Stimulated activated naive B cell treated with anti-CD40 and anti-IgM and Interleukin-4, amounts not matched to agents 10 μg/mL and 1 μg/mL and 100 μg/mL, for 72 hours (primary cell): ENCODE data around the gene PSTPIP1.

Experiments
- ATAC-seq, 2 donors: fragments of 150-1000 bp; cut with Tn5 transposase; replicated peaks; 2 replicates each; pipeline ENCODE4 v1.10.0; 2021; ENCODE audit warnings: moderate library complexity in 1 of 2
- DNase-seq: peaks from one replicate; pipeline ENCODE4 v3.0.0; 2021
- H3K27ac Mint-ChIP-seq: one replicate; pipeline ENCODE4 v1.8.0; 2022; ENCODE audit warnings: mild to moderate bottlenecking, mixed read lengths
- H3K27me3 Mint-ChIP-seq, 2 donors: one replicate each; pipeline ENCODE4 v1.8.0; 2022; ENCODE audit warnings: mixed read lengths in 2 of 2
- H3K36me3 Mint-ChIP-seq, 2 donors: one replicate each; pipeline ENCODE4 v1.8.0; 2022; ENCODE audit warnings: mixed read lengths in 2 of 2, mild to moderate bottlenecking in 1 of 2
- H3K4me1 Mint-ChIP-seq, 2 donors: one replicate each; pipeline ENCODE4 v1.8.0; 2022; ENCODE audit warnings: mixed read lengths in 2 of 2, mild to moderate bottlenecking in 1 of 2
- H3K4me3 Mint-ChIP-seq, 2 donors: one replicate each; pipeline ENCODE4 v1.8.0; 2022; ENCODE audit warnings: mild to moderate bottlenecking in 2 of 2, mixed read lengths in 2 of 2, moderate library complexity in 1 of 2
- H3K9me3 Mint-ChIP-seq, 2 donors: one replicate each; pipeline ENCODE4 v1.8.0; 2022; ENCODE audit warnings: mixed read lengths in 2 of 2, mild to moderate bottlenecking in 1 of 2

The PSTPIP1 gene

GRCh38 chr15:76986743-76987142 is 8.2 kb upstream of the PSTPIP1 start:
- DNase-seq, result no peak
- Mint-ChIP-seq H3K4me1 (peaks cover 26 to 44% of the 10 kb centered on the region in 2 donors), H3K27me3 (peaks cover 0 to 10% of the 10 kb centered on the region in 2 donors), H3K9me3 (no peaks in the 10 kb centered on the region), H3K27ac (no peak overlapping the region), H3K4me3 (no peak overlapping the region), H3K36me3 (no peaks in the 10 kb centered on the region)
- ATAC-seq, result no peak

- Mint-ChIP-seq H3K4me3 (no peak overlapping the region), H3K27me3 (peaks cover 0 to 5% of the 10 kb centered on the region in 2 donors), H3K27ac (peak overlapping the region; percentile 37), H3K4me1 (peaks cover 31 to 49% of the 10 kb centered on the region in 2 donors), H3K36me3 (no peaks in the 10 kb centered on the region), H3K9me3 (no peaks in the 10 kb centered on the region)
- no peak for DNase-seq
- ATAC-seq, result no peak
Measured at GRCh38 chr15:76987276-76987675, 7.7 kb upstream of the PSTPIP1 start.

GRCh38 chr15:76987896-76988860 is 6.7 kb upstream of the PSTPIP1 start:
- H3K9me3 Mint-ChIP-seq, result no peaks in the 10 kb centered on the region
- H3K27ac Mint-ChIP-seq, result peak overlapping the region; percentile 98
- peak overlapping the region; percentile 80 for H3K4me3 Mint-ChIP-seq
- H3K4me1 Mint-ChIP-seq, result peaks cover 36 to 55% of the 10 kb centered on the region in 2 donors
- H3K27me3 Mint-ChIP-seq, result no peaks in the 10 kb centered on the region
- DNase-seq (peak; percentile 85), ATAC-seq (peak; percentile 91 to 92)
- H3K36me3 Mint-ChIP-seq, result no peaks in the 10 kb centered on the region

GRCh38 chr15:76988867-76989780 is 5.8 kb upstream of the PSTPIP1 start:
- DNase-seq (no peak), ATAC-seq (peak in 1 of 2 donors; percentile 1)
- Mint-ChIP-seq H3K4me1 (peaks cover 43 to 57% of the 10 kb centered on the region in 2 donors), H3K27me3 (no peaks in the 10 kb centered on the region), H3K27ac (peak overlapping the region; percentile 98), H3K4me3 (peak overlapping the region; percentile 80), H3K36me3 (no peaks in the 10 kb centered on the region), H3K9me3 (no peaks in the 10 kb centered on the region)

- Mint-ChIP-seq H3K9me3 (no peaks in the 10 kb centered on the region), H3K27me3 (no peaks in the 10 kb centered on the region), H3K36me3 (no peaks in the 10 kb centered on the region), H3K27ac (no peak overlapping the region), H3K4me3 (no peak overlapping the region), H3K4me1 (peaks cover 59 to 76% of the 10 kb centered on the region in 2 donors)
- DNase-seq, result no peak
- no peak for ATAC-seq
Measured at GRCh38 chr15:76991048-76991447, 3.9 kb upstream of the PSTPIP1 start.

- H3K4me1 Mint-ChIP-seq, result peaks cover 62 to 86% of the 10 kb centered on the region in 2 donors
- H3K27me3 Mint-ChIP-seq, result no peaks in the 10 kb centered on the region
- DNase-seq (no peak), ATAC-seq (no peak)
- no peak overlapping the region for H3K27ac Mint-ChIP-seq
- H3K4me3 Mint-ChIP-seq, result no peak overlapping the region
- H3K36me3 Mint-ChIP-seq, result no peaks in the 10 kb centered on the region
- H3K9me3 Mint-ChIP-seq, result no peaks in the 10 kb centered on the region
Measured at GRCh38 chr15:76991741-76992645, 2.9 kb upstream of the PSTPIP1 start.

GRCh38 chr15:76993114-76993725 is 1.7 kb upstream of the PSTPIP1 start:
- Mint-ChIP-seq H3K36me3 (no peaks in the 10 kb centered on the region), H3K27ac (peak overlapping the region; percentile 4), H3K9me3 (no peaks in the 10 kb centered on the region), H3K4me1 (peaks cover 69 to 90% of the 10 kb centered on the region in 2 donors), H3K4me3 (no peak overlapping the region), H3K27me3 (no peaks in the 10 kb centered on the region)
- DNase-seq (no peak), ATAC-seq (no peak)

GRCh38 chr15:76994001-76994400 is 925 bp upstream of the PSTPIP1 start:
- H3K27ac Mint-ChIP-seq, result peak overlapping the region; percentile 4
- no peak for DNase-seq
- H3K27me3 Mint-ChIP-seq, result no peaks in the 10 kb centered on the region
- H3K4me1 Mint-ChIP-seq, result peaks cover 67 to 87% of the 10 kb centered on the region in 2 donors
- no peaks in the 10 kb centered on the region for H3K9me3 Mint-ChIP-seq
- no peak overlapping the region for H3K4me3 Mint-ChIP-seq
- H3K36me3 Mint-ChIP-seq, result peaks cover 0 to 4% of the 10 kb centered on the region in 2 donors
- ATAC-seq, result peak in 1 of 2 donors; percentile 4

GRCh38 chr15:76994496-76994895 is 430 bp upstream of the PSTPIP1 start:
- ATAC-seq (peak in 1 of 2 donors; percentile 3), DNase-seq (no peak)
- H3K27ac Mint-ChIP-seq, result peak overlapping the region; percentile 97
- peaks cover 63 to 82% of the 10 kb centered on the region in 2 donors for H3K4me1 Mint-ChIP-seq
- H3K36me3 Mint-ChIP-seq, result peaks cover 0 to 4% of the 10 kb centered on the region in 2 donors
- H3K4me3 Mint-ChIP-seq, result peak overlapping the region; percentile 94 to 96
- H3K9me3 Mint-ChIP-seq, result no peaks in the 10 kb centered on the region
- H3K27me3 Mint-ChIP-seq, result no peaks in the 10 kb centered on the region

- Mint-ChIP-seq H3K36me3 (peaks cover 2 to 7% of the 10 kb centered on the region in 2 donors), H3K9me3 (no peaks in the 10 kb centered on the region), H3K27me3 (no peaks in the 10 kb centered on the region), H3K4me1 (peaks cover 57 to 81% of the 10 kb centered on the region in 2 donors), H3K27ac (peak overlapping the region; percentile 20), H3K4me3 (peak overlapping the region; percentile 94 to 96)
- ATAC-seq (no peak), DNase-seq (no peak)
Measured at GRCh38 chr15:76996076-76996525, 1.2 kb downstream of the PSTPIP1 start.

- Mint-ChIP-seq H3K27ac (peak overlapping the region; percentile 56), H3K27me3 (no peaks in the 10 kb centered on the region), H3K4me3 (peak overlapping the region; percentile 94 to 96), H3K36me3 (peaks cover 6 to 12% of the 10 kb centered on the region in 2 donors), H3K4me1 (peaks cover 64 to 87% of the 10 kb centered on the region in 2 donors), H3K9me3 (no peaks in the 10 kb centered on the region)
- DNase-seq (no peak), ATAC-seq (no peak)
Measured at GRCh38 chr15:76996526-76997401, 1.8 kb downstream of the PSTPIP1 start.

- Mint-ChIP-seq H3K27me3 (no peaks in the 10 kb centered on the region), H3K9me3 (no peaks in the 10 kb centered on the region), H3K4me1 (peaks cover 68 to 90% of the 10 kb centered on the region in 2 donors), H3K27ac (no peak overlapping the region), H3K4me3 (no peak overlapping the region), H3K36me3 (peaks cover 6 to 24% of the 10 kb centered on the region in 2 donors)
- no peak for DNase-seq
- ATAC-seq, result no peak
Measured at GRCh38 chr15:76998663-76999285, 3.8 kb downstream of the PSTPIP1 start.
